GM21619 (cell line): ENCODE data around the gene KLHDC8A.
A peak's percentile ranks its signal among the peaks of the same experiment; 100 is the strongest.
"Not testable (repeated sequence)": the region's sequence is repeated elsewhere in the genome, so short reads cannot be mapped to it uniquely, and the experiment has no call there.

Experiments used
- ATAC-seq: cut with Tn5 transposase; IDR thresholded peaks from one replicate; pipeline ENCODE4 v1.9.1; 2021; ENCODE audit not compliant: unreplicated experiment

KLHDC8A gene

DNA sequence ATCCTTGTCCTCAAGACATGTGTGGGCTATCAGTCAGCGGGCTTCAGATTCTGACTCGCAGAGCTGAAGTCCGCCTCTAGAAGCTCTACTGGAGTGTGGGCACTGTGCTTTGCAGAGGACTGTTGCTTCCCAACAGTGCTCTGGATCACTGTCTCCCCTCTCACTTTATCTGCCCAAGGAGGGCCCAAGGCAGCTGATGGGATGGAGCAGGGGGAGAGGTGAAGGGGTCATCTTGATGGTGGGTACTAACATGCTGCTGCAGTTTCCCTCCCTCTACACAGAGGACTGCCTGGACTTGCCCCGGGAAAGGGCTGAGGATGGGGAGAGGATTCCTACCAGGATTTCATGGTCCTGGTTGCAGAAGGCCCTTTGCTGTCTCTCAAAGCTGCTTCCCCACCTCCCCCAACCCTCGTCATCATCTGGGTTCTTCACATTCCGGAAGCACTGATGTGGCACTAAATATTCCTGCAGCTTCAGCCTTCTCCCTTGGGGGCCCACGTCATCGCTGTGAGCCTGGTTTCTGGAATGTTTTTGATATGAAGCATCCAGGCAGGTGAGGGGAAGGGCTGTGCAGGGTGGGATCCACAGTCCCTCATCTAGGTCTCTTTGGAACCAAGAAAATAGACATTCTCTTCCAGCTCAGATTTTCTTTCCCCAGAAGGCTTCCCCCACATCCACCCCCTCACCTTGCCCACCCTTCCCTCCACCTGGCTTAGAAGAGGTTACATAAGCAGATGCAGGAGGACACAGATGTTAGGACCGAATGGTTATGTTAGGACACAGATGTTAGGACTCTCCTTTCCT is 58.3 kb downstream of the KLHDC8A start:
- ATAC-seq = no peak

DNA sequence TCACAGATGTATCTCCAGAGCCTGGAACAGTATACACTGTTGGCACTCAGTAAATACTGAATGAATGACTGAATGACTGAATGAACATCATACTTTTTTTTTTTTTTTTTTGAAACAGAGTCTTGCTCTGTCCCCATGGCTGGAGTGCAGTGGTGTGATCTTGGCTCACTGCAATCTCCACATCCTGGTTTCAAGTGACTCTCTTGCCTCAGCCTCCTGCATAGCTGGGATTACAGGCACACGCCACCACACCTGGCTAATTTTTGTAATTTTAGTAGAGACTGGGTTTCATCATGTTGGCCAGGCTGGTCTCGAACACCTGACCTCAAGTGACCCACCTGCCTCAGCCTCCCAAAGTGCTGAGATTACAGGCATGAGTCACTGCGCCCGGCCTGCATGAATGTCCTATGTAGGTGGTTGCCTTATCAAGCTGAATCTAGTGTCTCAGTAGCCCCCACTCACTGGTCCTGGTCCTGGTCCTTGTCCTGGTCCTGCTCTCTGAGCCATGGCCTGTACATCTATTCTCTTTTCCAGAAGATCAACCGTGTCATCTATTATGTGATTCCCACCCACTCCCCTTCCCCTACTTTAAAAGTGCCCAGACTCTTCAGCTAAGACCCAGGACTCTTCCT is 59.1 kb downstream of the KLHDC8A start:
- not testable (repeated sequence) for ATAC-seq

DNA sequence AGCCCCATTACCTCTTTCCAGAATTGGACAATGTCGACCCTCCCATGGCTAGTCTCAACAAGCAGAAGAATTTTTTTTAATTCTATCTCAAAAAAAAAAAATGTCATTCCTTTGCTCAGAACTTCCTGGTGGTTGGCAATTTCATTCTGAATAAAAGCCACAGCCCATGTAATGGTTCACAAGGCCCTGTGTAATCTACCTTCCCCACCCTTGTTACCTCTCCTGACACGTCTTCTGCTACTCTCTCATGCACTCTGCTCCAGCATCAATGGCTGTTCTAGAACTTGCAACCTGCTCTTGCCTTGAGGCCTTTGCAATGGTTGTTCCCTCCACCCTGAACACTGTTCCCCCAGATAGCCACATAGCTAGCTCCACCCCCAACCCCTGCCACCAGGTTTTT is 60.6 kb downstream of the KLHDC8A start:
- ATAC-seq = no peak

DNA sequence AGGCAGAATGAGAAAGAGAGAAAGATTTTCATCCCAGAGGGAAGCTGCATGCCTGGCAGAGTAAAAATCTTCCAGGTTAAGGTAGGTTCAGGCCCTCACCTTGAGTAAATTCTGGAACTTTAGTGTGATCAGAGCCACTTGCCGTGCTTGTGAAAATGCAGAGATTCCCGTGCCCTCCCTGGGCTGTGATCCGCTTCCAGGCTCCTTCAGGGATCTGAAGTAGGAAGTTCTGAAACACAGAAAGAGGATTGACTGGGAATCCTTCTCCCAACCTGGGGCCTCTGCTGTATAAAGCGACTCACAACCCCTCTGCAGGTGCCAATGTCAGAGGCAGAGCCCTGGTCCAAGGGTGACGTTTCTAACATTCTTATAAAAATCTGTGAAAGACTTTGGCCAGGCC is 61.8 kb downstream of the KLHDC8A start:
- no peak for ATAC-seq

DNA sequence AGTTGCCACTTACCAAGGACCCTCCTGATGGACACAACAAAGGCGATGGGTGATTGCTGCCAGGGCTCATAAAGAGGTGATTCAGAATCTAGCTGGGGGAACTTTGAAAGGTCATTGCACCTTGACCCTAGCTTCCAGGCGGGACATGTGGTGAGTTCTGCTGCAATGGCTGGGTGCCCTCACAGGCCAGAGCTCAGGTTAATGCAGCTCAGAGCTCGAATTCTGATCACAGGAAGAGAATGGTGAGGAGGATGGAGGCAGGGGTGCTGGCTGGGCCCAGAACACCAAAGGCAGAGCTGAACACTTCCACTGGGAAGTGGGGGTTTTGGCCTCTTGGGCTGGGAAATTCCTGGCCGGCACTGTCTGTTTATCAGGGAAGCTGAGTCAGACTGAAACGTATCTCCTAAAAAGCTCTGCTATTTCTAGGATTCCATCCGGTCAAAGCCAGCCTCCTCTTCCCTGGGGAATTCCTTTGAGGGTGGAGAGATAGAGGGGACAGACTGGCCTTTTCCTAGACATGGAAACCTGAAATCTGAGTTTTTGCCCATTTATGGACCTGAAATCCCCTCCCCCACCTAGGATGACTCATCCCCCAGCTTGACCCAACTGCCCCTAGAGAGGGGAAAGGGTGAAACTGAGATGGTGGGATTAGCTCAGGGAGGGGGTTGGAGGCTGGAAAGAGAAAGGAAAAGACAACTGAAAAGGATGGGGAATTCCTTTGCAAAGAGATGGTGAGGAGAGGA is 62.4 kb downstream of the KLHDC8A start:
- ATAC-seq = no peak

DNA sequence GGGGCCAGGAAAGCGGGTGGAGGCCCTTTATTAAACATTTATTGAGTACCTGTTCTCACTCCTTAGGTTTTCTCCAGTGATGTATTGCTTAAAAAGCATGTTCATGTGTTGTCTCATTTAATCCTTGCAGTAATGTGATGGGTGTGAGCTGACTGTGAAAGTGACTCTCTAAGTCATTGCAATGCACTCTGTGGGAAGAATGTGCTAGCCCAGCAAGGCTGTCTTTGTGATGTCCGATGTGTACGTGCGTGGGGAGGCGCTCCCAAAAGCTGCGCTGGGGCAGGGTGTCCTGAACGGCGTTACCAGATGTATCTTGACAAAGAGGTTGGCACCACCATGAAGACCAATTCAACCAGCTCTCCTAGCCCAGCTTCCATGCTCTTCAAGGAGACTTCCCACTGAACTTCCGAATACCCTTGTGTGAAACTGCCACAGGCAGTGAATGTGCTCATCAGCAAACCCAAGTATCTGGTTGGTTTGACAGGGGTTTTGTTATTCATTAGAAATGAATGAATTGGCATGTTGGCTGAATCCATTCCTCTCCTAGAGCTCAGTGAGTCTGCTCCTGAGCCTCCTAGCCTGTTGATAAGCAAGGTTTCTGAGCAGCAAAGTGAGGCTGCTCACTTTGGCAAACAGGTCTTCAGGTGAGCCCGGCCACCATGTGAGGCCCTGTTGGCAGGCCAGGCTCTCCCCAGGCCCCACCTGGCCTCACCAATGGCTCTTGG is 63.2 kb downstream of the KLHDC8A start:
- no peak for ATAC-seq

DNA sequence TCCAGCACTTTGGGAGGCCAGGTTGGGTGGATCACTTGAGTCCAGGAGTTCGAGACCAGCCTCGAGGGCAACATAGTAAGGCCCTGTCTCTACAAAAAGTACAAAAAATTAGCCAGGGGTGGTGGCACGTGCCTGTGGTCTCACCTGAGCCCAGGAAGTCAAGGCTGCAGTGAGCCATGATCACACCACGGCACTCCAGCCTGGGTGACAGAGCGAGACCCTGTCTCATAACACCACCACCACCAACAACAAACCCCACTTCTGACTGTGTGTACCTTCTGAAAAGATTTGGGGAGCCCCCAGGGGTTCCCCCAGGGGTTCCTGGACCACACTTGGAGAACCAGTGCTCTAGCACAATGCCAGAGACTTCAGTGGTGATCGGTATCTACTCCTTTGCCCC is 65.1 kb downstream of the KLHDC8A start:
- no peak for ATAC-seq

DNA sequence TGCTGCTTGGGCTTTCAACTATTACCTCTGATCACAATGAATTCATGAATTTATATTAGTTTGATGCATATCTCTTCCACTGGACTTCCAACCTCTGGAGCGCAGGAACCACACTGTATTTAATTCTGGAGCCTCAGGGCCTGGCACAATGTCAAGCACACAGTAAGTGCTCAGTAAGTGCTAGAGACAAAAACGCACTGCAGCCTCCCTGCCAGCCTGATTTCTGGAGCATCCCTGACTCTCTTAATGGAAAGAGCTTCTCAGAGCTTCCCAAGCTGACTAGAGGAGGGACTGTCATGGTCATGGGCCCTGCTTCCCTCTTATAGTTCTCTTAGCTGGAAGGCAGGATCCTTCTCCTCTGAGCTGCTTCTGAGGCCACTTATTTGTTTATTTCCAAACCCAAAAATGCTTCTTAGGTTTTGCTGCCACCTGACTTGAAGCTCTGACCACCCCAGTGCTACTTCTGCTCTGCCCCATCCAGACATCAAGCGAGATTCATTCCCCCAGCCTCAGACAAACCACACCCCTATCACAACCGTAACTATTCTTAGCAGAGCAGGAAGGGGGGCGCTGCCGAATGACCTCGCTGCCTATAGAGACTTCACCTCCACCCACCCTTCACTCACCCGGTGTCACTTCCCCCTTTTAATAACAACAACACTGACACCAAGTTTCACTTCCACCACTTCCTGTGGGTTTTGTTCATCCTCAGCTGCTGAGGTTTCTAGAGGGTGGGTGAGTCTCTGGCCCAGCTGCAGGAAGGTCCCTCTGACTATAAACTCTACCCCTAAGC is 68.8 kb downstream of the KLHDC8A start:
- ATAC-seq = peak; percentile 78

DNA sequence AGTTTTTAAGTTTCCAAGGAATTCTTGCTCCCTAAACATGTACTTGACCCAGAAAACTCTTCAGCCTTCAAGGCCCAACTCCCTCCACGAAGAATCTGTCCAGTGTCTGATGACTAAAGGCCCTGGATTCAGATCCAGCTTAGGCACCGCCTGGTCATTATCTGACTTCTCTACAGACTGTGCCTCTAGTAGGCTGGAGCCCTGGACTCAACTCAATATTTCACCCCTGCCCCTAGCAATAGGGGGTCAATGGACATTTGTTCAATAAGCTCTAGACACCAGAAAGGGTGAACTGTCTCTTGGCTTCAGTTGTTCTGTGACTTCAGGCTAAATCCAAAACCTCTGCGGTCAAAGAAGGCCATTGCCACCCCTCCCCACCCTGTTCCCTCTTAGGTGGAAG is 69.6 kb downstream of the KLHDC8A start:
- ATAC-seq = no peak

DNA sequence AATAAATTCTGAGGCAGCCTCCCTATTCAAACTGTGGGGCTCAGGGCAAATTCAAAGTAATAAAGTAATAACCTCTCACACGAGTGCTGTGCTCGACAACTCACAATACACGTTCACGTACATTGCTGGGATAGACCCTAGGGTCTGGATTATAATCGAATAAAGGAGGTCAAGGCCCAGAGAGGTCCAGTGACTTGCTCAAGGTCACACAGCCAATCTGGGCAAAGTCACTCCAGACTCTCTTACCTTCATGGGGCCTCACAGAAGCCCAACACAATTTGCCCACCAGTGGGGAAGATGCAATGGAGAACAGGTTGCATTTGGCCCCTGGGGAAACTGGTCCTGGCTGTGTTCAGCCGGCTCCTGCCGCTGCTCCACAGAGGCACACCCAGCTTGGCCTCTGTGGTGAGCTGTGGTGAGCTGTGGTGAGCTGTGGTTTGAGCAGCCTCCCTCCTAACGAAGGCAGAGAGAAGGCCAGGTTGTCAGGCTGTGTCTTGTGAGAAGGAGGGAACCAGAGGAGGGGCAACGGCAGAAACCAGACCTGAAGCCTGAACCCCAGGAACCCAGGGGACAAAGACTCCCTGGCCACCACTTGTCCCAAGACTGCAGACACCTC is 70.3 kb downstream of the KLHDC8A start:
- ATAC-seq = no peak
